ENCODE data around the gene RB1.

Gene RB1

DNA sequence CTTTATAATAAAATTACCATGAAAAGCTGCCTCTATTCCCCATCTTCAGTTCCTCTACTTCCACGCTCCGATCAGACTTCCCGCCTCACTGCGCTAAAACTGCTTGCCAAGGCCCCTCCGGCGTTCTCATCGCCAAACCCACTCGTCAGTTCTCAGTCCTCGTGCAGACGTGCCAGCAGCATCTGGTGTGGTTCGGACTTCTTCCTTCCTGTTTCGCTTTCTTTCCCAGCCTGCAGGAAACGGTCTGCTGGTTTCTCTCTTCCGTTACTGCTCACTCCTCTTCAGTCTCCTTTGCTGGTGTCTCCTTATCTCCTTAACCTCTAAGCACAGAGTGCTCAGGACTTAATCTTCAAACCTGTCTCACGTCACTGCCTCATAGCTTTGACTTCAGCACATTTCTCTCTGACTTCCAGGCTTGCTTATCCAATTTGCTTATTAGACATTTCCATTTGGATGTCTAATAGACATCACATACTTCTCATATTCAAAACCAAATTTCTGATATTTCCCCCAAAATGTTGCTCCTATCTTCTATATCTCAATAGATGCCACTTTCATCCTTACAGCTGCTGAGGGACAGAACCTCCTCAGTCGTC is 189.0 kb downstream of the RB1 start:
- in situ Hi-C loops (cut with MboI; ENCODE audit: low sequenced_read_pairs) = no loop called here

DNA sequence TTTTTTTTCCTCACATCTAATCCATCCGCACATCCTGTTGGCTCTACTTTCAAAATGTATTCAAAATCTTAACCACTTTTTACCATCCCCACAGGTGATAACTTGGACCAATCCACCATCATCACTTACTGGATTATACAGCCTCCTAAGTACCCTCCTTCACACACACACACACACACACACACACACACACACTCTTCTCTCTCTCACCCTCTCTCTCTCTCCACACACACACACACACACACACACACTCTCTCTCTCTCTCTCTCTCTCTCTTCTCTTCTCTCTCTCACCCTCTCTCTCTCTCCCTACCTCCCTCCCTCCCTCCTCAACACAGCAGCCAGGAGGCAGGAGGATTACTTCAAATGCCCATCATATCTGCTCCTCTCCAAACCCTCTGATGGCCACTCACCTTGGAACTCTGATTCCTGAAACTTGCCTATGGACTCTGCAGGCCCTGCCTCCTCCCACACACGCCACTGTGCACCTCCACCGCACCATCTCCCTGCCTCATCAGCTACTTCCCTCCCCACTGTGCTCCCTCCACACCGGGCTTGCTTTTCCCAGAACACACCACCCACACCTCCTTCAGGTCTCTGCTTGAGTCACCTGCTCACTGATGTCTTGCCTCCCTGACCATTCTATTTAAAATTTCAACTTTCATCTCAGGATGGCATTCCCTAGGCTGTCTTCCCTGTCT is 189.7 kb downstream of the RB1 start:
- in situ Hi-C loops (cut with MboI; ENCODE audit: low sequenced_read_pairs) = no loop called here

DNA sequence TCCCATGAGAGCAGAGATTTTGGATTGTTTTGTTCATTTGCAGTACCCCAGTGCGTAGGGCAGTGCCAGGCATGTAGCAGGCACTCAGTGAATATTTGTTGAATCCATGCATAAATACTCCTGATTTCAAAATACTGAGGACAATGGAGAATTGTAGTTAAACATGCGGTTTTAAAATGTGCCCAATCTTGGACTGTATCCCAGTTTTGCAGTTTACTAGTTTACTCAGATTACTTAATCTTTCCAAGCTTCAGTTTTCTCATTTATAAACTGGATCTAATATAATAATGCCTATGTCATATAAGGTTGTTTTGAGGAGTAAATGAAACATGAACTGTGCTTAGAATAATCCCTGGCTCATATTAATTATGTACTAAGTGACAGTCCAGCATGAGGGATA is 190.3 kb downstream of the RB1 start:
- in situ Hi-C loops (cut with MboI; ENCODE audit: low sequenced_read_pairs) = no loop called here

GRCh38 chr13:48494874-48495273 is 191.3 kb downstream of the RB1 start:
- in situ Hi-C loops (cut with MboI; ENCODE audit: low sequenced_read_pairs) = no loop called here

DNA sequence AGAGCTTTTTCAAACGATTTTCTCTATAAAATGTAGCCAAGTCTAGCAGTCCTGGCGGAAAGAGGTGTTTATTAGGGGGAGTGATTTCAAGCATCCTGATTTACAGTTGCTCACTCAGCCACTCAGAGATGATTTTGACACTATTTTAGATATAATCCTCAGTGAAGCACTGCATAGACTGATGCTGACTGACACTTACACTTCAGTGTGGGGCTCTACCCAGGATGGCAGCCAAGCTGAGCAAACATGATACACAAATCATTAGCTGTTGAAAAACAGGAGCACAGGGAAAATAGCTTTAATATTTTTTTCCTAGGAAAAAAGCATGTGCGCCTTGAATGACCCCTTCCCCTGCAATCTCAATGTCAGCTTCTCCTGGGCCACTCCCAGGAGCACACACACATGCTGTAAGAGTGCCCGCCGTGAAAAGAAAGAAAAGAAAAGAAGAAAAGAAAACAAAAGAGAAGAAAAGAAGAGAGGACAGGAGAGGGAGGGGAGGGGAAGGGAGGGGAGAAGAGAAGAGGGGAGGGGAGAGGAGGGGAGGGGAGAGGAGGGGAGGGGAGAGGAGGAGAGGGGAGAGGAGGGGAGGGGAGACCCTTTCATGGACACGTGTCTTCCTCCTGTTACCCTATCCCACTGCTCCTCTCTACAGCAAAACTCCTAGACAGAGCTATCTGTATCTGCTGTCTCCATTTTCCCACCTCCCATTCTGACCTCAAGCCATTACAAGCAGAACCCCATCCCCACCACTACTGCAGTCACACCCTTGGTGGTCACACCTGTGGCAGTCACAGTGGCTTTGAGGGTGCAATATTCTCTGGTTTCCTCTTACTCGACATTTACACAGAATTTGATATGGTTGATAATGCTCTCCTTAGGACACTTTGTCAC is 193.0 kb downstream of the RB1 start:
- in situ Hi-C loops (cut with MboI; ENCODE audit: low sequenced_read_pairs) = no loop called here

DNA sequence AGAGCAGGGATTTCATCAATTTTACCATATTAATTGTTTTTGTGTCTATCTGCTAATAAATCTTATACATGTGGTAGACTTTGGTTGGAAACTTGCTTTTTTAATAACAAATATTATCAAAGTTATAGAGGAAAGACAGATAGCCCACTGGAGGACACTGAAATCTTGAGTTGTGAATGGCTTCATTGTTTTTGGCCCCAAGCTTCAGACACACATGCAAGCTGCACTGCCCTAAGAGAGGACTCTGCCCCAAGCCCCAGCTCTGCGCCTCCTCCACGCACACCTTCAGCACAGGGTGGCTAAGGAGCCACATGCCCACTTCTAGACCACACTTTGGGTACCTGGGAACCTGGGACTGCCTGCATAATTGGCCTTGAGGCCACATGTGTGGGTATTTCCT is 194.1 kb downstream of the RB1 start:
- in situ Hi-C loops (cut with MboI; ENCODE audit: low sequenced_read_pairs) = no loop called here

DNA sequence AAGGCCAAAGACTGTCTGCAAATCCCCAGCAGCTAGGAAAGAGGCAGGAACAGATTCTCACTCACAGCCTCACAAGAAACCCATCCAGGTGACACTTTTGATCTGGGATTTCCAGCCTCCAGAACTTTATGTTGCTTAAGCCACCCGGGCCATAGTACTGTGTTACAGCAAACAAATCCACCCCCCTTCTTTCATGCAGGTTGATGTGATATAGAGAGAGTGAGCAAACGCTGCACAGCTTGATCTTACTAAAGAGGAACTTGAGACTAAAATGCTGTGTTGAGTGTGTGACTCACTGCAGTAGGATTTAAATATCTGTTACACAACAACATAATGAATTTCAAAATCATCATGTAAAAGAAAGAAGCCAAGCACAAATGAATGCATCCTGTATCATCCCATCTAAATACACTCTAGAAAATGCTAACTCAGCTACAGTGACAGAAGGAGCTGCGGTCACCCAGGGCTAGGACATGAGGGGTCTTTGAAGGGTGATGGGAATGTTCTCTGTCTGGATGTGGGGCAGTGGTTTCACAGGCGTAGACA is 197.2 kb downstream of the RB1 start:
- in situ Hi-C loops (cut with MboI; ENCODE audit: low sequenced_read_pairs) = no loop called here

DNA sequence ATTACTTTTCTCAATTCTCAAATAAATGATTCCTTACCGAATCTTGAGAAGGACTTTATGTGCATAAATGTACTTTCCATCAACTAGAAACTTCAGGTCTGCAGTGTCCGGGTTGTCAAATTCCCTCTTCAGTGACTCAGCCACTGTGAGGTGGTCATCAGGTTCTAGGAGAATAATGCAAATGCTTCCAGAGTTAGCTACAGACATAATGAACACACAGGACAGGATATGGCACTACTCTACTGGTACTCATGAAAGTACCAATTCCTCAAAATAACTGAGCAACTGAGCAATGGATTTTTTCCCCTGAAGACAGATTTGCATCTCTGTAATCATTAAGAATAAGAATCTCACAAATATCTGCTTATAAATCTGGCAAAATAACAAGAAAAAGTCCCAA is 198.2 kb downstream of the RB1 start:
- in situ Hi-C loops (cut with MboI; ENCODE audit: low sequenced_read_pairs) = no loop called here

- in situ Hi-C loops (cut with MboI; ENCODE audit: low sequenced_read_pairs) = no loop called here
These were observed 199.2 kb downstream of the RB1 start for GRCh38 chr13:48502601-48503319.

- in situ Hi-C loops (cut with MboI; ENCODE audit: low sequenced_read_pairs) = no loop called here
These were observed 201.1 kb downstream of the RB1 start for GRCh38 chr13:48504606-48505005.

GRCh38 chr13:48505012-48505411 is 201.5 kb downstream of the RB1 start:
- in situ Hi-C loops (cut with MboI; ENCODE audit: low sequenced_read_pairs) = no loop called here

DNA sequence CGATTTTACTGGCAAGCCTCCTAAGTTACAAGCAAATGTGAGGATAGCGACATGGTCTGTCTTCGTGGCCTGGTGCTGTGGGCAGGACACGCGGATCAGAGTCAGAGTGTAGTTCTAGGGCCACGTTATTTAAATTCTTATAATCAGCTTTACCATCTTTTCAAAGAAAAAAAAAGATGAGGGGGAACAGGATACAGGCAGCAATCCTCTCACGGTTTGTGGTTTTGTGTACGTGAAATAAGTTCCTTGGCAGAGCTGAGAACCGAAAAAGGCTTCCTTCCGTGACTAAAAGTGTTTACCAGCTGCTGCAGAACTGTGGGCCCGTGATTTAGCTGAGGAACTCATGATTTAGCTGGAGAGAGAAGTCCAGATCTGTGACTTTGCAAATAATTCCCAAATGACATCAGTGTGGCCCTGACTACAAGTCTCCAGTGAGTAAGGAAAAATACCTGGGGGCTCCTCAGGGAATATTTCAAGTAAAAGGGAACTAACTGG is 202.1 kb downstream of the RB1 start:
- in situ Hi-C loops (cut with MboI; ENCODE audit: low sequenced_read_pairs) = no loop called here

DNA sequence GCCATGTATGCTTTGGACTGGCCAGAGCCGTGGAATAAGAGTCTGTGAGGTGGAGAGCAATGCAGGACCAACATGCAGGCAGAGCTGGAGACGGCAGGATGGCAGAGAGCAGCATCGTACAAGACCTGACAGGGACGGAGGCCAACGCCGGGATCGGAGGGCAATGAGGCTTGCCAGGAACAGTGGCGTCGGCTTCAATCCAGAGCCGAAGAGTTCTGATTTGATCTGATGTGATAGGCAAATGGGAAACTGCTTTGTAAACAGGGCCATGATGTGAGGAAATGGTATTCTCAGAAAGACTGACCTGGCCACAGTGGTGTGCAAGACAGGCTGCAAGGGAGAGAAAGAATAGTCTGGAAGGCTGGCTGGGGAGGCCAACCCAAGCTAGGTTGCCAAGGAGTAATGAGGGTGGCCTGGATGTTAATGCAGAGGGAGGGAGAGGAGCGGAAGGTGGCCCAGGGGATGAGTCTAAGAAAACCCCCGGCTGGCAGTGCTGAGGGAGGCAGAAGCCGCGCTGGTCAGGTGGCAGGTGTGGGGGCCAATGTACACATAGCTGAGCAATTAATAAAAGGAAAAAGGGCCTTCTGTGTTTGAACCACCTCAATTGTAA is 202.6 kb downstream of the RB1 start:
- in situ Hi-C loops (cut with MboI; ENCODE audit: low sequenced_read_pairs) = no loop called here

DNA sequence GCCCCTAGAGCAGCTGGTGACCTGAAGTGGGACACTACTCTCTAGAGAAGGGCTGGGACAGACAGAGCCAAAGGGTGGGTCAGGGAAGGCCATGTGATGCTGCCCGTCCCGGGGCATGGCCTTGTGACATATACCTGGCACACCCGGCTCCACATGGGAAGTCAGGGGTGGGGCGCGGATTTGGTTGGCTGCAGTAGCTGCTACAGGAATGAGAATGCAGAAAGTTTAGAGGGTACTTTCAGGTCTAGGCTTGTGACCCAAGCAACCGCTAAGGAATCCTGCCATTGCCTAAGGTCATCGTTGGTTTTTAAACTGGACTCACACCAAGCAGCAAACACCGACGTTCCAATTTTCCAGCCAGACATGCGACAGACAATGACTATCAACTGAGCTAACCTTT is 203.5 kb downstream of the RB1 start:
- in situ Hi-C loops (cut with MboI; ENCODE audit: low sequenced_read_pairs) = no loop called here

GRCh38 chr13:48508011-48508410 is 204.5 kb downstream of the RB1 start:
- in situ Hi-C loops (cut with MboI; ENCODE audit: low sequenced_read_pairs) = no loop called here

DNA sequence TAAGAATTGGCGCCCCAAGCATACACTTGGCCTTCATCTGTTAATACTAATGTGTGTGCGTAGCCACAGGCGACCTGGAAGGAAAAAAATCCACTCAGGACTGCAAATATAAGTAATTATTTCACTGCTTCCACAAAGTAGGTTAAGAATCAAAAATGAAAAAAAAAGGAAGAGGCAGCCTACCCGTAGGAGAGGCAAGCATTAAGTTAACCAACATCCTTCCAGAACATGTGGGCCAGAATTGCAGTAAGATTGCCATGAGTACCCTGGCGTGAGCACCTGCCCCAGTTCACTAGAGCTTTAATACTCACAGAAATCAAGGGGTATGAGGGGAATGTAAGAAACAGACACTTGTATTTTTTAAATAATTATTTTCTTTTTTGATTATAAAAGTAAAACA is 207.1 kb downstream of the RB1 start:
- in situ Hi-C loops (cut with MboI; ENCODE audit: low sequenced_read_pairs) = no loop called here

- in situ Hi-C loops (cut with MboI; ENCODE audit: low sequenced_read_pairs) = no loop called here
These were observed 208.2 kb downstream of the RB1 start for GRCh38 chr13:48511621-48512230.

DNA sequence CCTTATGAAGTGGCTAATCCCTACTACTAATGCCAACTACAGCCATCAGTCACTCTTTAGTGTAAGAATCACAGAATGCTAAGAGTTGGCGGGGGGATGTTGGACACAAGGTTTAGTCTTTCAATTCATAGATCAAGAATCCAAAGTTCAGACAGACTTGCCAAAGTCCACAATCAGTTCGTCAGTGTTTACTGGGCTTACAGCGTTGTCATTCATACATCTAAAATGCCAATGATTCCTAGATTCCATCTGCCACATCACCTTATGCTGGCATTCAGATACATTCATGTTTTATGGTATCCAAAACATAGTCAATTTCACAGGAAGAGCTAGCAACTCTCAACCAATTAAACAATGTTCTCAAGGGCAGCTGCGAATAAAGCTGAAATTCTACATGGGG is 211.2 kb downstream of the RB1 start:
- in situ Hi-C loops (cut with MboI; ENCODE audit: low sequenced_read_pairs) = no loop called here

- in situ Hi-C loops (cut with MboI; ENCODE audit: low sequenced_read_pairs) = no loop called here
These were observed 212.2 kb downstream of the RB1 start for GRCh38 chr13:48515732-48516131.

GRCh38 chr13:48518083-48518482 is 214.5 kb downstream of the RB1 start:
- in situ Hi-C loops (cut with MboI; ENCODE audit: low sequenced_read_pairs) = no loop called here
